Spleen (tissue), 11 donors: ENCODE data around the gene NEK1. TPM values are rescaled to one million over a fixed set of nuclear protein-coding genes. Genes with fewer than 3 reads are reported as not detected.

Experiments used
- DNase-seq: peaks from one replicate; pipeline ENCODE4 v3.0.0-alpha.2; 2020
- H3K27ac ChIP-seq, 8 donors: fragments of 200-600 bp; sonication (generic) in 7 of 8; 1 replicate in 4 of 8; 2 replicates in 4 of 8; pipeline versions ENCODE4 v1.5.0 to v1.8.0; 2016 to 2021; ENCODE audit warnings: inconsistent platforms in 4 of 8, mild to moderate bottlenecking in 4 of 8, moderate library complexity in 1 of 8
- H3K27me3 ChIP-seq, 7 donors: fragments of 200-600 bp; sonication (generic) in 6 of 7; replicated peaks in 1 of 7; 1 replicate in 4 of 7; 2 replicates in 3 of 7; pipeline versions ENCODE4 v1.5.0 to v1.8.0; 2016 to 2021; ENCODE audit warnings: inconsistent platforms in 3 of 7, mild to moderate bottlenecking in 1 of 7
- H3K36me3 ChIP-seq, 6 donors: fragments of 200-600 bp; sonication (generic) in 5 of 6; 1 replicate in 4 of 6; 2 replicates in 2 of 6; pipeline versions ENCODE4 v1.5.0 to v1.8.0; 2016 to 2021; ENCODE audit warnings: inconsistent platforms in 2 of 6
- H3K4me1 ChIP-seq, 6 donors: fragments of 200-600 bp; sonication (generic) in 5 of 6; 1 replicate in 3 of 6; 2 replicates in 3 of 6; pipeline versions ENCODE4 v1.5.0 to v1.8.0; 2016 to 2021; ENCODE audit warnings: inconsistent platforms in 3 of 6
- H3K4me3 ChIP-seq, 8 donors: fragments of 200-600 bp; sonication (generic) in 7 of 8; 1 replicate in 4 of 8; 2 replicates in 4 of 8; pipeline versions ENCODE4 v1.5.0 to v1.8.0; 2016 to 2021; ENCODE audit warnings: inconsistent platforms in 4 of 8, mild to moderate bottlenecking in 4 of 8, moderate library complexity in 2 of 8
- H3K9me3 ChIP-seq, 8 donors: fragments of 200-600 bp; sonication (generic) in 7 of 8; 1 replicate in 4 of 8; 2 replicates in 4 of 8; pipeline versions ENCODE4 v1.5.0 to v1.8.0; 2016 to 2021; ENCODE audit warnings: inconsistent platforms in 4 of 8
- CTCF ChIP-seq, 11 experiments: fragments of 200-600 bp in 7 of 11; fragments of 450-650 bp in 4 of 11; sonication (generic) in 4 of 11; IDR thresholded peaks in 8 of 11; conservative IDR thresholded peaks in 3 of 11; 1 replicate in 7 of 11; 2 replicates in 4 of 11; pipeline versions ENCODE4 v1.4.0 to v1.8.0; 2016 to 2021; ENCODE audit warnings: antibody characterized with exemption in 11 of 11, inconsistent platforms in 4 of 11, mild to moderate bottlenecking in 1 of 11
- POLR2A ChIP-seq, 3 donors: fragments of 450-650 bp; IDR thresholded peaks; one replicate each; pipeline ENCODE4 v1.5.1; 2017; ENCODE audit warnings: antibody characterized with exemption in 3 of 3, mild to moderate bottlenecking in 1 of 3
- POLR2AphosphoS5 ChIP-seq, 3 donors: sonication (generic); formaldehyde crosslinking; IDR thresholded peaks; one replicate each; pipeline ENCODE4 v1.5.1; 2017; ENCODE audit warnings: antibody characterized with exemption in 3 of 3
- WGBS, 5 donors: extraction: QIAGEN DNeasy Blood & Tissue Kit in 3 of 5; methylation state at CpG; one replicate each; pipeline versions ENCODE4 v1.1.5 to v1.1.7; 2013 to 2018; 5-methylcytosine and 5-hydroxymethylcytosine counted together
- intact Hi-C: fragments of 100-400 bp; cut with DNase I; formaldehyde crosslinking; loops from one replicate; pipeline ENCODE4 v1.15.0; 2023; ENCODE audit warnings: low total_unique reads
- polyA plus RNA-seq, 3 donors: library from polyadenylated mRNA; stranded (reverse); fragments of 200-250 nt; gene quantifications; one replicate each; pipeline ENCODE4 v1.2.1, GENCODE V29; 2013
- total RNA-seq, 7 donors: library from RNA; depleted of rRNA in 3 of 7; stranded (reverse); fragments of >200 nt in 3 of 7; fragmentation: NEBNext Ultra II Directional in 4 of 7; extraction: Animal tissue kit (Norgen Biotek cat#: 25700) in 4 of 7; gene quantifications; one replicate each; pipeline versions ENCODE4 v1.1.0 to v1.2.1, GENCODE V29; 2016 to 2021
- donor health status: healthy with polysubstance abuse.
- donor health status: DM: no; HTN: no; CAD: no; lungs with moderate emphysema.
- donor health status: DM: no; HTN: no; CAD: no.
- donor health status: Bipolar disorder and iron deficiency.
- donor health status: healthy.
- donor health status: DM: no; HTN: no; CAD: no.
- donor health status: DM: yes; HTN: yes; CAD: no.

Gene NEK1
- total and polyA plus RNA-seq, 10 donors = 3.0 to 20.0 (median 11.1) TPM

- intact Hi-C loops = no loop called here
- Histone ChIP-seq H3K4me3 (peak overlapping the region; percentile 1 to 62 (median 30)), H3K4me1 (peaks cover 6 to 43% (median 23%) of the 10 kb centered on the region in 6 donors), H3K27me3 (no peaks in the 10 kb centered on the region), H3K36me3 (no peaks in the 10 kb centered on the region), H3K27ac (peak overlapping the region in 7 of 8 donors; percentile 21 to 77 (median 69)), H3K9me3 (no peaks in the 10 kb centered on the region)
- TF ChIP-seq POLR2A (IDR thresholded peaks at IDR 0.05) = no peak
- peak in 1 of 3 donors; percentile 55 for TF ChIP-seq POLR2AphosphoS5 (IDR thresholded peaks at IDR 0.05)
- no peak for DNase-seq
- 20 to 29% (median 22%) methylated on average over 14 of the region's 14 CpGs for WGBS, 5 donors
Measured at GRCh38 chr4:169659716-169660670, 47.6 kb upstream of the NEK1 start.

- Histone ChIP-seq H3K27ac (peak overlapping the region in 6 of 8 donors; percentile 21 to 77 (median 69)), H3K9me3 (no peaks in the 10 kb centered on the region), H3K27me3 (no peaks in the 10 kb centered on the region), H3K4me1 (peaks cover 5 to 34% (median 19%) of the 10 kb centered on the region in 6 donors), H3K4me3 (no peak overlapping the region), H3K36me3 (no peaks in the 10 kb centered on the region)
- no peak for DNase-seq
- TF ChIP-seq POLR2A (IDR thresholded peaks at IDR 0.05) (no peak), CTCF (IDR thresholded peaks at IDR 0.05 in 8 of 11, conservative IDR thresholded peaks at IDR 0.05 in 3 of 11) (no peak), POLR2AphosphoS5 (IDR thresholded peaks at IDR 0.05) (no peak)
- WGBS, 5 donors = 73 to 79% (median 76%) methylated on average over 6 of the region's 6 CpGs
- intact Hi-C loops = no loop called here
Measured at GRCh38 chr4:169658975-169659715, 46.8 kb upstream of the NEK1 start.

- intact Hi-C loops = no loop called here
- no peak overlapping the region for H3K4me3 ChIP-seq
- WGBS, 5 donors = 92 to 99% (median 97%) methylated on average over 2 of the region's 2 CpGs
- TF ChIP-seq CTCF (IDR thresholded peaks at IDR 0.05 in 8 of 11, conservative IDR thresholded peaks at IDR 0.05 in 3 of 11) (no peak), POLR2A (IDR thresholded peaks at IDR 0.05) (no peak), POLR2AphosphoS5 (IDR thresholded peaks at IDR 0.05) (no peak)
- H3K27me3 ChIP-seq = no peaks in the 10 kb centered on the region
- no peak for DNase-seq
- no peaks in the 10 kb centered on the region for H3K36me3 ChIP-seq
- no peaks in the 10 kb centered on the region for H3K9me3 ChIP-seq
- no peak overlapping the region for H3K27ac ChIP-seq
- peaks cover 5 to 30% (median 16%) of the 10 kb centered on the region in 6 donors for H3K4me1 ChIP-seq
Measured at GRCh38 chr4:169658196-169658595, 45.8 kb upstream of the NEK1 start.

- DNase-seq = no peak
- Histone ChIP-seq H3K27me3 (no peaks in the 10 kb centered on the region), H3K4me3 (no peak overlapping the region), H3K27ac (no peak overlapping the region), H3K4me1 (peaks cover 5 to 30% (median 16%) of the 10 kb centered on the region in 6 donors), H3K9me3 (no peaks in the 10 kb centered on the region), H3K36me3 (no peaks in the 10 kb centered on the region)
- intact Hi-C loops = no loop called here
- TF ChIP-seq POLR2A (IDR thresholded peaks at IDR 0.05) (no peak), CTCF (IDR thresholded peaks at IDR 0.05 in 8 of 11, conservative IDR thresholded peaks at IDR 0.05 in 3 of 11) (no peak), POLR2AphosphoS5 (IDR thresholded peaks at IDR 0.05) (no peak)
- WGBS, 5 donors = 63 to 91% (median 82%) methylated on average over 3 of the region's 3 CpGs
Measured at GRCh38 chr4:169657470-169658107, 45.2 kb upstream of the NEK1 start.
